ENCODE data around the gene DCXR. TPM values are rescaled to one million over a fixed set of nuclear protein-coding genes. Genes with fewer than 3 reads are reported as not detected.

DCXR gene
- total RNA-seq, 2 experiments from 2014 or later = 132 to 147 TPM

Other genes starting within 250 kb of the DCXR start
- not detected in 2 replicates for gene GCGR, start 233.5 kb downstream of the DCXR start, total RNA-seq (2014; rRNA removed; shearing (Covaris generic))
- gene GCGR, start 233.5 kb downstream of the DCXR start, total RNA-seq (2022) = not detected in 2 replicates
- 249 and 288 TPM in 2 replicates for gene MCRIP1, start 204.4 kb downstream of the DCXR start, total RNA-seq (2014; rRNA removed; shearing (Covaris generic))
- gene MCRIP1, start 204.4 kb downstream of the DCXR start, total RNA-seq (2022) = 170 and 180 TPM in 2 replicates
- not detected in 2 replicates for gene PPP1R27, start 202.6 kb downstream of the DCXR start, total RNA-seq (2014; rRNA removed; shearing (Covaris generic))
- not detected in 2 replicates for gene PPP1R27, start 202.6 kb downstream of the DCXR start, total RNA-seq (2022)
- gene P4HB, start 177.2 kb downstream of the DCXR start, total RNA-seq (2014; rRNA removed; shearing (Covaris generic)) = 388 and 393 TPM in 2 replicates
- gene P4HB, start 177.2 kb downstream of the DCXR start, total RNA-seq (2022) = 502 and 577 TPM in 2 replicates
- gene ARHGDIA, start 166.4 kb downstream of the DCXR start, total RNA-seq (2014; rRNA removed; shearing (Covaris generic)) = 233 and 265 TPM in 2 replicates
- 663 and 715 TPM in 2 replicates for gene ARHGDIA, start 166.4 kb downstream of the DCXR start, total RNA-seq (2022)
- 474 and 621 TPM in 2 replicates for gene ALYREF, start 146.1 kb downstream of the DCXR start, total RNA-seq (2014; rRNA removed; shearing (Covaris generic))
- gene ALYREF, start 146.1 kb downstream of the DCXR start, total RNA-seq (2022) = 377 and 431 TPM in 2 replicates
- 265 and 315 TPM in 2 replicates for gene ANAPC11, start 146.0 kb downstream of the DCXR start, total RNA-seq (2014; rRNA removed; shearing (Covaris generic))
- gene ANAPC11, start 146.0 kb downstream of the DCXR start, total RNA-seq (2022) = 225 and 227 TPM in 2 replicates
- 3.2 and 3.9 TPM in 2 replicates for gene NPB, start 135.5 kb downstream of the DCXR start, total RNA-seq (2014; rRNA removed; shearing (Covaris generic))
- 2.5 and 2.8 TPM in 2 replicates for gene NPB, start 135.5 kb downstream of the DCXR start, total RNA-seq (2022)
- 70.1 and 70.4 TPM in 2 replicates for gene PCYT2, start 126.3 kb downstream of the DCXR start, total RNA-seq (2014; rRNA removed; shearing (Covaris generic))
- 104 and 108 TPM in 2 replicates for gene PCYT2, start 126.3 kb downstream of the DCXR start, total RNA-seq (2022)
- gene SIRT7, start 119.5 kb downstream of the DCXR start, total RNA-seq (2014; rRNA removed; shearing (Covaris generic)) = 43.3 and 49.1 TPM in 2 replicates
- gene SIRT7, start 119.5 kb downstream of the DCXR start, total RNA-seq (2022) = 57.6 and 69.3 TPM in 2 replicates
- gene MAFG, start 110.0 kb downstream of the DCXR start, total RNA-seq (2014; rRNA removed; shearing (Covaris generic)) = 16.9 and 22.7 TPM in 2 replicates
- gene MAFG, start 110.0 kb downstream of the DCXR start, total RNA-seq (2022) = 30.1 and 33.6 TPM in 2 replicates
- gene PYCR1, start 100.4 kb downstream of the DCXR start, total RNA-seq (2014; rRNA removed; shearing (Covaris generic)) = 211 and 239 TPM in 2 replicates
- 165 and 173 TPM in 2 replicates for gene PYCR1, start 100.4 kb downstream of the DCXR start, total RNA-seq (2022)
- gene MYADML2, start 90.5 kb downstream of the DCXR start, total RNA-seq (2014; rRNA removed; shearing (Covaris generic)) = 0.19 TPM in 1 of 2 replicates, not detected in the other
- not detected in 2 replicates for gene MYADML2, start 90.5 kb downstream of the DCXR start, total RNA-seq (2022)
- gene NOTUM, start 76.5 kb downstream of the DCXR start, total RNA-seq (2014; rRNA removed; shearing (Covaris generic)) = 3.6 and 4.4 TPM in 2 replicates
- 0.88 and 1.9 TPM in 2 replicates for gene NOTUM, start 76.5 kb downstream of the DCXR start, total RNA-seq (2022)
- gene ASPSCR1, start 60.1 kb downstream of the DCXR start, total RNA-seq (2014; rRNA removed; shearing (Covaris generic)) = 66.7 and 89.1 TPM in 2 replicates
- gene ASPSCR1, start 60.1 kb downstream of the DCXR start, total RNA-seq (2022) = 77.8 and 81.8 TPM in 2 replicates
- gene CENPX, start 14.8 kb downstream of the DCXR start, total RNA-seq (2014; rRNA removed; shearing (Covaris generic)) = 249 and 251 TPM in 2 replicates
- 107 and 130 TPM in 2 replicates for gene CENPX, start 14.8 kb downstream of the DCXR start, total RNA-seq (2022)
- 52.0 and 62.6 TPM in 2 replicates for gene LRRC45, start 14.4 kb downstream of the DCXR start, total RNA-seq (2014; rRNA removed; shearing (Covaris generic))
- 40.9 and 41.2 TPM in 2 replicates for gene LRRC45, start 14.4 kb downstream of the DCXR start, total RNA-seq (2022)
- 15.7 and 24.4 TPM in 2 replicates for gene RAC3, start 6.0 kb downstream of the DCXR start, total RNA-seq (2014; rRNA removed; shearing (Covaris generic))
- gene RAC3, start 6.0 kb downstream of the DCXR start, total RNA-seq (2022) = 15.1 and 16.4 TPM in 2 replicates
- 50.5 and 59.4 TPM in 2 replicates for gene RFNG, start 14.1 kb upstream of the DCXR start, total RNA-seq (2014; rRNA removed; shearing (Covaris generic))
- 41.3 and 47.3 TPM in 2 replicates for gene RFNG, start 14.1 kb upstream of the DCXR start, total RNA-seq (2022)
- gene GPS1, start 14.2 kb upstream of the DCXR start, total RNA-seq (2014; rRNA removed; shearing (Covaris generic)) = 137 and 169 TPM in 2 replicates
- gene GPS1, start 14.2 kb upstream of the DCXR start, total RNA-seq (2022) = 123 and 133 TPM in 2 replicates
- 374 and 388 TPM in 2 replicates for gene DUS1L, start 28.1 kb upstream of the DCXR start, total RNA-seq (2014; rRNA removed; shearing (Covaris generic))
- 300 and 320 TPM in 2 replicates for gene DUS1L, start 28.1 kb upstream of the DCXR start, total RNA-seq (2022)
- gene FASN, start 60.5 kb upstream of the DCXR start, total RNA-seq (2014; rRNA removed; shearing (Covaris generic)) = 94.4 and 111 TPM in 2 replicates
- gene FASN, start 60.5 kb upstream of the DCXR start, total RNA-seq (2022) = 299 and 364 TPM in 2 replicates
- gene CCDC57, start 175.1 kb upstream of the DCXR start, total RNA-seq (2014; rRNA removed; shearing (Covaris generic)) = 30.7 and 34.5 TPM in 2 replicates
- gene CCDC57, start 175.1 kb upstream of the DCXR start, total RNA-seq (2022) = 56.1 and 58.7 TPM in 2 replicates
- 10.1 and 21.6 TPM in 2 replicates for gene SLC16A3, start 191.3 kb upstream of the DCXR start, total RNA-seq (2014; rRNA removed; shearing (Covaris generic))
- 28.3 and 55.0 TPM in 2 replicates for gene SLC16A3, start 191.3 kb upstream of the DCXR start, total RNA-seq (2022)
- gene CSNK1D, start 236.0 kb upstream of the DCXR start, total RNA-seq (2014; rRNA removed; shearing (Covaris generic)) = 39.7 and 53.0 TPM in 2 replicates
- 170 and 181 TPM in 2 replicates for gene CSNK1D, start 236.0 kb upstream of the DCXR start, total RNA-seq (2022)

Measured in OCI-LY7 (cell line).